AG04450 (cell line): ENCODE data around the gene SIGLEC9. TPM values are rescaled to one million over a fixed set of nuclear protein-coding genes. Genes with fewer than 3 reads are reported as not detected.
"Not testable (repeated sequence)": the region's sequence is repeated elsewhere in the genome, so short reads cannot be mapped to it uniquely, and the experiment has no call there.

Experiments
- CTCF ChIA-PET: fragments of 300-600, 350-600 bp; formaldehyde crosslinking; extraction: SDS; loops from one replicate; lab custom pipeline; 2022; ENCODE audit warnings: antibody characterized with exemption, inconsistent platforms; lab: Charles Lee
- POLR2A ChIA-PET: fragments of 350-600 bp; formaldehyde crosslinking; extraction: SDS; loops from one replicate; lab custom pipeline; 2021; ENCODE audit warnings: antibody characterized with exemption, inconsistent platforms; lab: Yijun Ruan, JAX
- DNase-seq: peaks from one replicate; pipeline ENCODE4 v3.0.0-alpha.2; 2011; ENCODE audit warnings: low read depth, low spot score
- H3K27ac ChIP-seq: one replicate; pipeline ENCODE4 v1.5.1; 2012; ENCODE audit warnings: low read depth, low read length, control low read depth
- H3K27me3 ChIP-seq: one replicate; pipeline ENCODE4 v1.6.0; 2012; ENCODE audit warnings: low read length; ENCODE audit not compliant: control insufficient read depth, insufficient read depth
- H3K4me3 ChIP-seq: 2 replicates; pipeline ENCODE4 v1.5.1; 2011; ENCODE audit warnings: mild to moderate bottlenecking, low read depth, low read length, control low read depth
- H3K9me3 ChIP-seq: 2 replicates; pipeline ENCODE4 v1.5.1; 2012; ENCODE audit warnings: low read length; ENCODE audit not compliant: control insufficient read depth, insufficient read depth
- CTCF ChIP-seq: IDR thresholded peaks from 2 replicates; pipeline ENCODE4 v1.5.1; 2011; ENCODE audit warnings: low read depth, low read length, control low read depth, inconsistent platforms
- polyA plus RNA-seq: library from polyadenylated mRNA; depleted of rRNA; stranded (reverse); fragments of >200 nt; gene quantifications from 2 replicates; pipeline ENCODE4 v1.2.3, GENCODE V29; 2011; rRNA removed

The SIGLEC9 gene
- polyA plus RNA-seq, 1 experiment: not detected

GRCh38 chr19:51169283-51169918 lies 44.7 kb downstream of the SIGLEC9 start:
- H3K9me3 ChIP-seq, POLR2A ChIA-PET, H3K27me3 ChIP-seq, H3K27ac ChIP-seq, H3K4me3 ChIP-seq: not testable (repeated sequence)
- CTCF ChIA-PET: interaction anchor here (0.6 to 2.4 kb wide), 3 partner anchors 11 to 148 kb away, joined by 3 to 18 read pairs (median 3); no protein-coding TSS in a partner anchor
- TF ChIP-seq CTCF: peak; percentile 79
- peak; percentile 32 for DNase-seq

GRCh38 chr19:51172223-51172622 lies 47.5 kb downstream of the SIGLEC9 start:
- CTCF ChIA-PET: interaction anchor here (1.2 to 1.5 kb wide), 2 partner anchors 14 to 150 kb away, joined by 3 to 4 read pairs; no protein-coding TSS in a partner anchor
- TF ChIP-seq CTCF: no peak
- H3K27ac ChIP-seq: no peak overlapping the region
- DNase-seq: no peak
- no peak overlapping the region for H3K4me3 ChIP-seq
- POLR2A ChIA-PET: no interaction called here
- H3K9me3 ChIP-seq: no peaks in the 10 kb centered on the region
- H3K27me3 ChIP-seq: peaks cover 1% of the 10 kb centered on the region

- Histone ChIP-seq H3K27me3 (no peaks in the 10 kb centered on the region), H3K9me3 (no peaks in the 10 kb centered on the region), H3K27ac (no peak overlapping the region), H3K4me3 (no peak overlapping the region)
- TF ChIP-seq CTCF: no peak
- DNase-seq: no peak
- POLR2A ChIA-PET: no interaction called here
- CTCF ChIA-PET: interaction anchor here (0.5 to 1.4 kb wide), 3 partner anchors 152 to 242 kb away, joined by 4 to 7 read pairs (median 6); no protein-coding TSS in a partner anchor
These were observed 49.0 kb downstream of the SIGLEC9 start for GRCh38 chr19:51173681-51174080.

GRCh38 chr19:51179256-51179655 lies 54.5 kb downstream of the SIGLEC9 start:
- no peak for DNase-seq
- TF ChIP-seq CTCF: no peak
- Histone ChIP-seq H3K27me3 (no peaks in the 10 kb centered on the region), H3K9me3 (peaks cover 16% of the 10 kb centered on the region), H3K4me3 (no peak overlapping the region), H3K27ac (no peak overlapping the region)
- ChIA-PET POLR2A (no interaction called here), CTCF (no interaction called here)

Other genes with a start within 250 kb of the SIGLEC9 start
- gene KLK4, start 213.5 kb upstream of the SIGLEC9 start, polyA plus RNA-seq: not detected in 2 replicates
- not detected in 2 replicates for gene KLK5, start 171.9 kb upstream of the SIGLEC9 start, polyA plus RNA-seq
- not detected in 2 replicates for gene KLK6, start 155.3 kb upstream of the SIGLEC9 start, polyA plus RNA-seq
- gene KLK7, start 141.0 kb upstream of the SIGLEC9 start, polyA plus RNA-seq: not detected in 2 replicates
- gene KLK8, start 123.3 kb upstream of the SIGLEC9 start, polyA plus RNA-seq: not detected in 2 replicates
- gene KLK10, start 105.2 kb upstream of the SIGLEC9 start, polyA plus RNA-seq: not detected in 2 replicates
- not detected in 2 replicates for gene KLK11, start 98.3 kb upstream of the SIGLEC9 start, polyA plus RNA-seq
- not detected in 2 replicates for gene KLK12, start 89.9 kb upstream of the SIGLEC9 start, polyA plus RNA-seq
- not detected in 2 replicates for gene KLK13, start 59.8 kb upstream of the SIGLEC9 start, polyA plus RNA-seq
- not detected in 2 replicates for gene KLK14, start 42.0 kb upstream of the SIGLEC9 start, polyA plus RNA-seq
- 1.7 and 2.1 TPM in 2 replicates for gene CTU1, start 16.5 kb upstream of the SIGLEC9 start, polyA plus RNA-seq
- not detected in 2 replicates for gene SIGLEC7, start 17.4 kb downstream of the SIGLEC9 start, polyA plus RNA-seq
- gene CD33, start 100.2 kb downstream of the SIGLEC9 start, polyA plus RNA-seq: not detected in 2 replicates
- gene SIGLECL1, start 126.2 kb downstream of the SIGLEC9 start, polyA plus RNA-seq: not detected in 2 replicates
- not detected in 2 replicates for gene IGLON5, start 186.7 kb downstream of the SIGLEC9 start, polyA plus RNA-seq
- 0.96 and 1.0 TPM in 2 replicates for gene VSIG10L, start 217.2 kb downstream of the SIGLEC9 start, polyA plus RNA-seq
- gene ETFB, start 241.5 kb downstream of the SIGLEC9 start, polyA plus RNA-seq: 80.8 and 86.6 TPM in 2 replicates
- gene CLDND2, start 244.1 kb downstream of the SIGLEC9 start, polyA plus RNA-seq: not detected in 2 replicates
- not detected in 2 replicates for gene NKG7, start 247.7 kb downstream of the SIGLEC9 start, polyA plus RNA-seq